Kidney (tissue), 14 donors: ENCODE results near the gene PTPRG. TPM values are rescaled to one million over a fixed set of nuclear protein-coding genes. Genes with fewer than 3 reads are reported as not detected.

Source experiments
- DNase-seq, 5 donors: peaks; one replicate each; pipeline ENCODE4 v3.0.0-alpha.2; 2013 to 2020
- FAIRE-seq: peaks from 2 replicates; lab custom pipeline; 2012; peaks lifted over from hg19 to GRCh38; lab: Jason Lieb, UNC
- H3K27ac ChIP-seq, 2 donors: one replicate each; pipeline ENCODE4 v1.7.0; 2013; ENCODE audit warnings: low read depth in 2 of 2, low read length in 2 of 2, inconsistent platforms in 1 of 2
- H3K27me3 ChIP-seq: one replicate; pipeline ENCODE4 v1.7.1; 2013; ENCODE audit warnings: low read length, inconsistent platforms; ENCODE audit not compliant: control insufficient read depth, insufficient read depth
- H3K36me3 ChIP-seq, 3 donors: one replicate each; pipeline versions ENCODE4 v1.7.0 to v1.7.1; 2013; ENCODE audit warnings: low read length in 3 of 3, control low read depth in 1 of 3, inconsistent platforms in 1 of 3; ENCODE audit not compliant: insufficient read depth in 3 of 3, control insufficient read depth in 2 of 3
- H3K4me1 ChIP-seq, 3 donors: one replicate each; pipeline versions ENCODE4 v1.7.0 to v1.7.1; 2013; ENCODE audit warnings: low read length in 3 of 3, inconsistent platforms in 1 of 3, low read depth in 1 of 3; ENCODE audit not compliant: control insufficient read depth in 2 of 3, insufficient read depth in 2 of 3
- H3K4me3 ChIP-seq, 3 donors: one replicate each; pipeline versions ENCODE4 v1.7.0 to v1.8.1; 2013; ENCODE audit warnings: low read length in 3 of 3, control low read depth in 1 of 3, inconsistent platforms in 1 of 3
- H3K9ac ChIP-seq, 3 donors: one replicate each; pipeline versions ENCODE4 v1.7.0 to v1.7.1; 2013; ENCODE audit warnings: low read length in 3 of 3, control low read depth in 1 of 3, inconsistent platforms in 1 of 3
- H3K9me3 ChIP-seq, 3 donors: one replicate each; pipeline versions ENCODE4 v1.7.0 to v1.7.1; 2013; ENCODE audit warnings: low read length in 3 of 3, control low read depth in 1 of 3, inconsistent platforms in 1 of 3; ENCODE audit not compliant: control insufficient read depth in 2 of 3, insufficient read depth in 1 of 3
- CTCF ChIP-seq: IDR thresholded peaks from 3 replicates; pipeline ENCODE4 v1.5.1; 2012; ENCODE audit warnings: mild to moderate bottlenecking, moderate library complexity, borderline replicate concordance; ENCODE audit not compliant: insufficient read depth; ENCODE audit errors: extremely low read depth
- intact Hi-C: fragments of 100-400 bp; cut with DNase I; formaldehyde crosslinking; loops from one replicate; pipeline ENCODE4 v1.11.1; 2022
- polyA plus RNA-seq: library from polyadenylated mRNA; stranded (reverse); fragments of 350-450 nt; fragmentation: Illumina TruSeq; extraction: RNeasy Lipid Tissue Mini Kit (QIAGEN cat#74804); gene quantifications from one replicate; pipeline ENCODE4 v1.2.3, GENCODE V29; 2014; ENCODE audit warnings: low read depth, low replicate concordance; ENCODE audit not compliant: insufficient read depth
- total RNA-seq: library from RNA; stranded (reverse); fragmentation: NEBNext Ultra II Directional; extraction: Animal tissue kit (Norgen Biotek cat#: 25700); gene quantifications from one replicate; pipeline ENCODE4 v1.2.1, GENCODE V29; 2021
- donor health status: control.
- donor health status: control.
- donor health status: control.
- donor health status: control.
- donor health status: control.
- donor health status: DM: yes; HTN: yes; CAD: no.
- donor health status: Normal renal cell carcinoma (clear cell type).

PTPRG gene
- total and polyA plus RNA-seq, 2 donors from 2014 or later: 9.2 to 154 TPM

DNA sequence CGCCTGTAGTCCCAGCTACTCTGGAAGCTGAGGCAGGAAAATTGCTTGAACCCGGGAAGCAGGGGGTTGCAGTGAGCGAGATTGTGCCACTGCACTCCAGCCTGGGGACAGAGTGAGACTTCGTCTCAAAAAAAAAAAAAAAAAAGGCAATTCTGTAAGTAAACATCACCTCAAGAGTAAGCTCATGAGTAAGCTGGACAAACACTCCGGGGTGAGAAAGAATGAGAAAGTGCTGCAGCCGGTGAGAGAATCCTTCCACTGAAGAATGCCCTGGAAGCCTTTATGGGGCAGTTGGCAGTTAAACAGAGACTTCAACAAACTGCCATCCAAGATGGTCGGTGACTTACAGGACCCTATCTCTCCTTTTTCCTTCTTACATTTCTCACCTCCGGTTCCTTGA is 764.5 kb downstream of the PTPRG start:
- no peak for TF ChIP-seq CTCF

DNA sequence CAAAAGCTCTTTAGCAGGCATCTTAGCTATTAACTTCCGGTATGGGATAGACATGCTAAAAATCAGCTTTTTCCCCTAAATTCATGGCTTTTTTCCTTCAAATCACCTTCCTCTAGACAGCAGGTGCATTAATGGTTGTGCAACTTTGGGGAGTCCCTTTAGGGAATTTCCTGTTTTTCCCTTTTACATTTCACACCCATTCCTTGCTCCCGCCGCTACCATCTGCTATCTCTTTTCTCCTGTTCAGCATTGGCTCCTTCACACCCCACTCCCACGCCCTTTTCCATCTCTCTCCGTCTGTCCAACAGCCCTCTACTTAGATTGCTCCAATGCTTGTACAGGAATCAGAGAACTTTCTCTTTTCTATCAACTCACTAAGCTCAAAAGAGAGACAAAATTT is 768.6 kb downstream of the PTPRG start:
- no peak for TF ChIP-seq CTCF
- DNase-seq (no peak), FAIRE-seq (no peak)
- intact Hi-C loops: no loop called here
- H3K36me3 ChIP-seq: no peaks in the 10 kb centered on the region
- H3K4me3 ChIP-seq: no peak overlapping the region
- no peaks in the 10 kb centered on the region for H3K4me1 ChIP-seq
- H3K27me3 ChIP-seq: no peaks in the 10 kb centered on the region
- no peaks in the 10 kb centered on the region for H3K9me3 ChIP-seq
- no peak overlapping the region for H3K27ac ChIP-seq
- H3K9ac ChIP-seq: no peak overlapping the region

More for the DNA sequence above, 764.5 kb downstream of the PTPRG start:
- H3K9me3 ChIP-seq: no peaks in the 10 kb centered on the region
- FAIRE-seq (no peak), DNase-seq (no peak)
- no peaks in the 10 kb centered on the region for H3K4me1 ChIP-seq
- H3K27ac ChIP-seq: no peak overlapping the region
- H3K27me3 ChIP-seq: no peaks in the 10 kb centered on the region
- no peaks in the 10 kb centered on the region for H3K36me3 ChIP-seq
- no peak overlapping the region for H3K4me3 ChIP-seq
- intact Hi-C loops: no loop called here
- no peak overlapping the region for H3K9ac ChIP-seq

GRCh38 chr3:62332017-62332416 is 770.6 kb downstream of the PTPRG start:
- no peak for FAIRE-seq
- no peaks in the 10 kb centered on the region for H3K9me3 ChIP-seq
- H3K4me3 ChIP-seq: no peak overlapping the region
- no peaks in the 10 kb centered on the region for H3K36me3 ChIP-seq
- intact Hi-C loops: no loop called here
- no peak for DNase-seq
- no peaks in the 10 kb centered on the region for H3K4me1 ChIP-seq
- H3K9ac ChIP-seq: no peak overlapping the region
- TF ChIP-seq CTCF: no peak
- no peaks in the 10 kb centered on the region for H3K27me3 ChIP-seq
- no peak overlapping the region for H3K27ac ChIP-seq

- peak; percentile 67 for FAIRE-seq
- Histone ChIP-seq H3K4me3 (no peak overlapping the region), H3K27ac (no peak overlapping the region), H3K36me3 (no peaks in the 10 kb centered on the region), H3K9me3 (no peaks in the 10 kb centered on the region), H3K4me1 (no peaks in the 10 kb centered on the region), H3K27me3 (no peaks in the 10 kb centered on the region), H3K9ac (no peak overlapping the region)
- intact Hi-C loops: no loop called here
- peak; percentile 35 for TF ChIP-seq CTCF
- peak in 2 of 5 donors; percentile 25 to 27 for DNase-seq
Measured at GRCh38 chr3:62332835-62333244, 771.5 kb downstream of the PTPRG start.
